ENCODE data around the gene TESPA1. TPM values are rescaled to one million over a fixed set of nuclear protein-coding genes. Genes with fewer than 3 reads are reported as not detected.

Gene TESPA1
- total and polyA plus RNA-seq, 2 of the 8 experiments (the other 6 are each of a cell fraction or from before 2014, with no cell fraction given), result not detected

DNA sequence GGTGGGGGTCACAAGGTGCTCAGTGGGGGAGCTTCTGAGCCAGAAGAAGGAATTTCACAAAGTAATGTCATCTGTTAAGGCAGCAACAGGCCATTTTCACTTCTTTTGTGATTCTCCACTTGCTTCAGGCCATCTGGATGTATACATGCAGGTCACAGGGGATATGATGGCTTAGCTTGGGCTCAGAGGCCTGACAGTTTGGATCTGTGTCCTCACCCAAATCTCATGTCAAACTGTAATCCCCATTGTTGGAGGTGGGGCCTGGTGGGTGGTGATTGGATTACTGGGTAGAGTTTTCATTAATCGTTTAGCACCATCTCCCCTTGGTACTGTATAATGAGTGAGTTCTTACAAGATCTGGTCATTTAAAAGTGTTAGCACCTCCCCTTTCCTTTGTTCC is 36.4 kb downstream of the TESPA1 start (continued):
- TF ChIP-seq TAF7 (optimal IDR thresholded peaks at IDR 0.05; ENCODE audit: borderline replicate concordance, low read depth, low read length), result no peak
- TF ChIP-seq, protein P1, sequence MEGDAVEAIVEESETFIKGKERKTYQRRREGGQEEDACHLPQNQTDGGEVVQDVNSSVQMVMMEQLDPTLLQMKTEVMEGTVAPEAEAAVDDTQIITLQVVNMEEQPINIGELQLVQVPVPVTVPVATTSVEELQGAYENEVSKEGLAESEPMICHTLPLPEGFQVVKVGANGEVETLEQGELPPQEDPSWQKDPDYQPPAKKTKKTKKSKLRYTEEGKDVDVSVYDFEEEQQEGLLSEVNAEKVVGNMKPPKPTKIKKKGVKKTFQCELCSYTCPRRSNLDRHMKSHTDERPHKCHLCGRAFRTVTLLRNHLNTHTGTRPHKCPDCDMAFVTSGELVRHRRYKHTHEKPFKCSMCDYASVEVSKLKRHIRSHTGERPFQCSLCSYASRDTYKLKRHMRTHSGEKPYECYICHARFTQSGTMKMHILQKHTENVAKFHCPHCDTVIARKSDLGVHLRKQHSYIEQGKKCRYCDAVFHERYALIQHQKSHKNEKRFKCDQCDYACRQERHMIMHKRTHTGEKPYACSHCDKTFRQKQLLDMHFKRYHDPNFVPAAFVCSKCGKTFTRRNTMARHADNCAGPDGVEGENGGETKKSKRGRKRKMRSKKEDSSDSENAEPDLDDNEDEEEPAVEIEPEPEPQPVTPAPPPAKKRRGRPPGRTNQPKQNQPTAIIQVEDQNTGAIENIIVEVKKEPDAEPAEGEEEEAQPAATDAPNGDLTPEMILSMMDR (IDR thresholded peaks at IDR 0.05; ENCODE audit: control extremely low read depth in 1 of 3, insufficient read depth in 1 of 3, low read depth in 1 of 3, low read length in 3 of 3), result no peak
